ENCODE results near the gene BMF.
"Not testable (repeated sequence)": the region's sequence is repeated elsewhere in the genome, so short reads cannot be mapped to it uniquely, and the experiment has no call there.

The BMF gene

GRCh38 chr15:40125950-40126349, 17.3 kb upstream of the BMF start:
- DNase-seq, result no peak

DNA sequence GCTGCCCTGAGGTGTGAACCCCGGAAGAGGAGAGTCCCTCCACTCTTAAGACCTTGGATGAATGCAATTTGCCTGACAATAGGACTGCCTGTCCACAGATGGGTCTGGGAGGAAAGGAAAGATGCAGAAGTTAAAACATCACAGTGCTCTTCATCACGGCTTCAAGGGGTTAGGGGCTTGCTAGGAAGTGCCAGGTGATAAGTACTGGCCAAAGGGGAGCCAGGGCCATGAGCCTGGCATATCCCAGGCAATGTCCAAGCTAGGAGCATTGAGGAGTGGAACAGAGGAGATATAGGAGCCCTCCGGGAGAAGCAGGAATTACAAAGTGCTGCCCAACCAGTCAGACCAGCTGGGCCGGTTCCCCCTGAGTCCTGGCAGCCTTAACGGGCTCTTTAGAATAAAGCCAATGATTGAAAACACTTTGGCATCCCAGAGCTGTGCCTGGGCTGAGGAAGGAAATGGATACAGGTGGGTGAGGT, 16.2 kb upstream of the BMF start:
- DNase-seq, result not testable (repeated sequence)

DNA sequence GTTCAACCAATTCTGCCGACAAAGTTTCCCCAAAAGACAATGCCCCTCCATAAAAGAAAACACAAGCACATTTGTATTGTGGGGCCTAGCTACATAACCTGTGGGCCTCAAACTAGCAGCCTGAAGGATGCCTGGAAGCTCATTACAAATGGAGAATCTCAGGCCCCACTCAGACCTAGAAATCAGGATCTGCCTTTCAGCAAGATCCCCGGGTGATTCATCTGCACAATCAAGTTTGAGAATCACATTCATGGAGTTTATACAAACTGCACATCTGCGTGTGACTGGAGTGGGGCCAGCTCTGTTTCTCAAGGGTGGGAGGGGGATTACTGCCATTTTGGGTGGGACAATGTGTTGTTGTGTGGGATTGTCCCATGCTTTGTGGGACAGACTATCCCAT, 15.7 kb upstream of the BMF start:
- not testable (repeated sequence) for DNase-seq

DNA sequence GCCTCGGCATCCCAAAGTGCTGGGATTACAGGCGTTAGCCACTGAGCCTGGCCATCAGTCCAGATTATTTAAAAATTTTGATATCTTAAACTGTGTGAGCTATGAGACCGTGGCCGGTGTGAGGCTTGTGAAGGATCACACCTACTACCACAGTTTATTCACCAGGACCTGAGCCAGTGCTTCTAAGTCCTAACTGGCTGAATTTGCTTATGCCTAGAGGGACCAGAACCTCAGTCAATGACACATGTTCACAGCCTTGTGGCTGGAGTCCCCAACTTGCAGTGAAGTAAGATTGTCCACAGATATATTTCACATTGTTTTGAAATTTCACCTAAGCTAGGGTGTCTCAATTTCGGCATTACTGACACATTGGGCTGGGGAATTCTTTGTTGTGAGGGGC, 15.2 kb upstream of the BMF start:
- DNase-seq, result not testable (repeated sequence)

DNA sequence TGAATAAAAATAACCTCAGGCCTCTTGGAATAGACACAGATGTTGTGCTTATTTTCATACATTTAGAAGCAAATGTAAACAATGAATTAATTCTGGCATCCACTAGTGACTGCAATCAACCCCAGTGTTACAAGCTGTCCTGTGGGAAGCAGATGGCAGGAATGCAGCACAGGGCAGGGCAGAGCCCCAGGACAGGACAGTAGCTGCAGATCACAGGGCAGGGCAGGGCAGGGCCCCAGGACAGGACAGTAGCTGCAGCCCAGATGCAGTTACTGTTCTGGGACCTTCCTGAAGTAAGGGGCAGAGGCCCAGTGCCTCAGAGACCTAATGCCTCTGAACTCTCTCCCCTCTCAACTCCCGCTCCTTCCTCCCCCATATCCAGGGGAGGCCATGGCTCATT, 14.3 kb upstream of the BMF start:
- not testable (repeated sequence) for DNase-seq

GRCh38 chr15:40121911-40122638, 13.4 kb upstream of the BMF start:
- no peak for DNase-seq

DNA sequence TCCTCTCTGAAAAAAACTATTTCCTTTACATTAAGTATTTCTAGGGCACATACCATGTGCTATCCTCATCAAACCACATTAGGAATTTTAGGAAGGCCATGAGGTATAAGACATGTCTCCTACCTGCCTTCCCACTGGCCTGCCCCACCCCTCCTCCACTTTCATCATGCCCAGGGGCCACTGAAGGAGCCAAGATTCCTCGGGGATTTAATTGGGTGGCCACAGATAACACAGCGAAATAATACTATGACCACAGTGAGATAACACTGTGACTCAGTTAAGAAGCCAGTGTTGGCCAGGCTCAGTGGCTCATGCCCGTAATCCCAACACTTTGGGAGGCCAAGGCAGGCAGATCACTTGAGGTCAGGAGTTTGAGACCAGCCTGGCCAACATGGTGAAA, 9.8 kb upstream of the BMF start:
- DNase-seq, result no peak

GRCh38 chr15:40115670-40116093, 7.0 kb upstream of the BMF start:
- peak; percentile 39 for DNase-seq

- DNase-seq, result not testable (repeated sequence)
Measured at GRCh38 chr15:40115106-40115505, 6.4 kb upstream of the BMF start.

DNA sequence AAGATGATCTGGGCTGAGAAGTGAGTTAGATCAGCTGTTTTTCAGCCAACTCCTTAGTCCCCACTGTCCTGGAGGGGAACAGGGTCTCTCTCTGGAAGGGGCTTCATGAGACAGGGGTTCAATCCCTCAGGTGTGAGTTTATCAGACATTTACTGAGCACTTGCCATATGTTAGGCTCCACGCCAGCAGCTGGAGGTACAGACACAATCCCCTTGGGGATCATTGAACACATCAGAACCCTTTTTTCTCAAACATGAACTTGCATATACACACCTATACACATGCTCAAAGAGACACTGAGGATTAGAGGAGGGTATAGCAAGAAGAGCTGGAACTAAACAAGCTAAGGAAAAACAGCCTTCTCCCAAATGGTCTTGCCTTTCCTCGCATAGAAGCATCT, 5.5 kb upstream of the BMF start:
- DNase-seq, result no peak

DNA sequence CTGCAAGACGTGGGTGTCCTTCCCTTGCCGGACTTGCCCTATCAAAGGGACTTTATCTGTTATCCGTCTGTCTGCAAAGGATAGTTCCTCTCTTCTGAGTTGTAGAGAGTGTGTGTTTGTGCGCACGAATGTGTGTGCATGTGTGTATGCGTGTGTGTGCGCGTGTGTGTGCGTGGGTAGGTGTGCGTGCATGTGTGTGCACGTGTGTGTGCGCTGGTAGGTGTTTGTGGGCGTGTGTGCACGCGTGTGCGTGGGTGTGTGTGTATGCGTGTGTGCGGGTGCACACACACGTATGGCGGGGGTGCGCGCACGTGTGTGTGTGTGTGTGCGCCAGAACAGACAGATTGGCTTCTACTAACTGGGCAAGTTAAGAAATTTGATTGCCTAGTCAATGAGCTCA, 4.1 kb upstream of the BMF start:
- no peak for DNase-seq

GRCh38 chr15:40111888-40112287, 3.2 kb upstream of the BMF start:
- no peak for DNase-seq

- DNase-seq, result no peak
Measured at GRCh38 chr15:40110866-40111550, 2.3 kb upstream of the BMF start.

DNA sequence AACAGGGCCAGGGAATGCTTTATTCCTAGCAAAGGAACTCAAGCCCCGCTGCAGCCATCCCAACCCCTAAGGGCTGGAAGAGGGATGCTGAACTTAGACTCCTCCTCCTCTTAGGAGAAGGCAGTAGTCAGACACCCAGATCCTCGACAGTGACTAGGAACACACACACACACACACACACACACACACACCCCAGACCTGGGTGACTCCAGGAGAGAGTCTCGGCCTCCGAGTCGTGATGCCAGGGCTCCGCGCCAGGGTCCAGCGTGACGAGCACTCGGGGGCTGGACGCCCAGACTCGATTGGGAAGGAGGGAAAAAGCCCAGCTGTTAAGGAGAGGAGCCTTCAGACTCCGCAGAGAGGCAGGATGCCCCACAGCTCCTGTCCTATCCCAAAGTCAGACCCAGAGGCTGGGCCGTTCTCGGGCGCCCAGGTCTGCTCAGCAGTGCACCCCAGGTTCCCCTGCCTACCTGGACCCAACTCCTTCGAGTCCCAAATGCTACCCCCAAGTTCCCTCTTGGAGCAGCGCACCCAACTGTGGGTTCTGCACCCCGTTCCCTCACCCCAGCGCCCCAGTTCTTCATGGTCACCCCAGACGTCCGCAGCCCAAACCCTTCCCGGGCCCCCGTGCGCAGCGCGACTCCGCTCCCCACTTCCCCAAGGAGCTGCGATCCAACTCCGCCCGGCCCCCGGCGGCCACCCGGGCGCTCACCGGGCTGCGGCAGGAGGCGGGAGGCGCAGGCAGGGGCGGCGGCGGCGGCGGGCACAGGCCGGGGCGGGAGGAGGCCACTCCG, 421 bp downstream of the BMF start:
- DNase-seq, result no peak

GRCh38 chr15:40106203-40107161, 2.2 kb downstream of the BMF start:
- peak; percentile 28 for DNase-seq

GRCh38 chr15:40105517-40106202, 3.0 kb downstream of the BMF start:
- peak; percentile 69 for DNase-seq

- DNase-seq, result peak; percentile 77
Measured at GRCh38 chr15:40104865-40105516, 3.7 kb downstream of the BMF start.

DNA sequence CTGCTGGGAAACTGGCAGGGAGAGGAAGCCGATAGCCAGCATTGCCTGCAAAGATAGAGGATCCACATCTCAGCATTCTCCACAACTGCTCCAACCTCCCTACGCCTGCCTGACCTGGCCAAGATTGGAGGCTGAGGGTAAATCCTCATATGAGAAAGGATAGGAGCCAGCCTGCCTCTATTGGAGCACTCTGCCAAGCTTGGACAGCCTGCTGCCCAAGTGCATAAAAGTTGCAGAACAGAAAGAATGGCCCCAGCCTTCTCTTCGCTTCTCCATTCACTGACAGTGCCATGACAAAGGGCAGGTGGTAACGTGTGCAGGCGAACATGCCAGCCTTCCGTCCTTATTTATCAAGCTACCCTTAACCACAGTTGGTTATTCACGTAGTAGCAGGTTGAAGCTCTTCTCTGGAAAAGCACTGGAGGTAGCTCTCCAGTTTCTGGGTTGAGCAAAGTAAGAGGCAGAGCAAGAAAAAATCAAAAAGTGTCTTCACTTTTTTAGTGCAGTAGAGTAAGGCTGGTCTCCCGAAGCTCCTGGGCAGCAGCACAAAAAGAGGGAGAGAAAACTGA, 4.3 kb downstream of the BMF start:
- DNase-seq, result no peak

DNA sequence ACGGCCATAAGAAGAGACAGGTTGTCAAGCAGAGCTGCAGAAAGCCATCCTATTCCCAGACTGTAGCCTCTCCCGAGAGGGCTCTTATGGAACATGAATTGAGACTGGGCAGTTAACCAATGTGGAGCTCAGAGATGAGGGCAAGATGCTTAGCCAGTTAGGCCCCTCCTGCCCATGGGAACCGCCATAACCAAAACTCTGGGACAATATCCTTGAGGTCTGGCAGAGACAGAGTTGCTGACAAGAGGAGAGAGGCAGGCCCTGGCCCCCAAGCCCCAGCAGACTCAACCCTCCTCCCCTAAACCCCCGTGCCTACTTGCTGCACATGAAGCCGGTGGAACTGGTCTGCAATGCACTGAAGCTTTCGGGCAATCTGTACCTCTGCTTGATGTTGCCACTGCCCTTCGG, 4.8 kb downstream of the BMF start:
- no peak for DNase-seq

GRCh38 chr15:40102897-40103858, 5.5 kb downstream of the BMF start:
- no peak for DNase-seq

Measured in CD4-positive, alpha-beta T cell treated with Interleukin-17A for 1 hour (primary cell).